GM06990 (cell line): ENCODE measurements around the gene CFB.

Source experiments
- DNase-seq: peaks from one replicate; pipeline ENCODE4 v3.0.0-alpha.2; 2011; ENCODE audit not compliant: insufficient read length; ENCODE audit errors: extremely low read depth
- H3K27me3 ChIP-seq: replicated peaks from 2 replicates; pipeline ENCODE4 v1.6.0; 2011; ENCODE audit warnings: low read length; ENCODE audit not compliant: control insufficient read depth, insufficient read depth
- H3K36me3 ChIP-seq: 2 replicates; pipeline ENCODE4 v1.5.1; 2011; ENCODE audit warnings: low read length; ENCODE audit not compliant: control insufficient read depth, insufficient read depth
- H3K4me3 ChIP-seq: replicated peaks from 2 replicates; pipeline ENCODE4 v1.5.1; 2011; ENCODE audit warnings: low read depth, mild to moderate bottlenecking, control low read depth, low read length
- TF ChIP-seq, protein P1 (sequence below): IDR thresholded peaks from 2 replicates; pipeline ENCODE4 v1.5.1; 2011; ENCODE audit warnings: low read length, control low read depth, mild to moderate bottlenecking, inconsistent platforms; ENCODE audit not compliant: insufficient read depth, poor library complexity, severe bottlenecking

CFB gene

DNA sequence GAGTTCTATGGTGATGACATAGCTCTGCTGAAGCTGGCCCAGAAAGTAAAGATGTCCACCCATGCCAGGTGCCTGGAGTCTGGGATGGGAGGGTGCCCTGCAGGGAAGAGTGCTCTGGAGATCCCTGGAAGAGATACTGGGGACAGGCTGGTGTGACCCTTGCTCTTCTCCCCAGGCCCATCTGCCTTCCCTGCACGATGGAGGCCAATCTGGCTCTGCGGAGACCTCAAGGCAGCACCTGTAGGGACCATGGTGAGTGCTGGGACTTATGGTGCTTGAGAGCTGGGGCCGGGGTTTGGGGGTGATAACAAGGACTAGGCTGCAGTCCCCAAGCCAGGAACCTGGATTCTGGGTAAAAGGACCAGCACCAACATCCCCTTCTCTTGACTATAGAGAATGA lies 2.2 kb upstream of the CFB start:
- no peak for DNase-seq
- H3K27me3 ChIP-seq: peaks cover 1% of the 10 kb centered on the region; the same call in 1 of the 2 replicates
- no peak overlapping the region for H3K4me3 ChIP-seq
- no peaks in the 10 kb centered on the region for H3K36me3 ChIP-seq
- TF ChIP-seq, protein P1, sequence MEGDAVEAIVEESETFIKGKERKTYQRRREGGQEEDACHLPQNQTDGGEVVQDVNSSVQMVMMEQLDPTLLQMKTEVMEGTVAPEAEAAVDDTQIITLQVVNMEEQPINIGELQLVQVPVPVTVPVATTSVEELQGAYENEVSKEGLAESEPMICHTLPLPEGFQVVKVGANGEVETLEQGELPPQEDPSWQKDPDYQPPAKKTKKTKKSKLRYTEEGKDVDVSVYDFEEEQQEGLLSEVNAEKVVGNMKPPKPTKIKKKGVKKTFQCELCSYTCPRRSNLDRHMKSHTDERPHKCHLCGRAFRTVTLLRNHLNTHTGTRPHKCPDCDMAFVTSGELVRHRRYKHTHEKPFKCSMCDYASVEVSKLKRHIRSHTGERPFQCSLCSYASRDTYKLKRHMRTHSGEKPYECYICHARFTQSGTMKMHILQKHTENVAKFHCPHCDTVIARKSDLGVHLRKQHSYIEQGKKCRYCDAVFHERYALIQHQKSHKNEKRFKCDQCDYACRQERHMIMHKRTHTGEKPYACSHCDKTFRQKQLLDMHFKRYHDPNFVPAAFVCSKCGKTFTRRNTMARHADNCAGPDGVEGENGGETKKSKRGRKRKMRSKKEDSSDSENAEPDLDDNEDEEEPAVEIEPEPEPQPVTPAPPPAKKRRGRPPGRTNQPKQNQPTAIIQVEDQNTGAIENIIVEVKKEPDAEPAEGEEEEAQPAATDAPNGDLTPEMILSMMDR: no peak

- Histone ChIP-seq H3K27me3 (peaks cover 1% of the 10 kb centered on the region; the same call in 1 of the 2 replicates), H3K4me3 (no peak overlapping the region), H3K36me3 (no peaks in the 10 kb centered on the region)
- DNase-seq: no peak
- TF ChIP-seq, protein P1: no peak
Measured at GRCh38 chr6:31945154-31945506, 765 bp upstream of the CFB start.

DNA sequence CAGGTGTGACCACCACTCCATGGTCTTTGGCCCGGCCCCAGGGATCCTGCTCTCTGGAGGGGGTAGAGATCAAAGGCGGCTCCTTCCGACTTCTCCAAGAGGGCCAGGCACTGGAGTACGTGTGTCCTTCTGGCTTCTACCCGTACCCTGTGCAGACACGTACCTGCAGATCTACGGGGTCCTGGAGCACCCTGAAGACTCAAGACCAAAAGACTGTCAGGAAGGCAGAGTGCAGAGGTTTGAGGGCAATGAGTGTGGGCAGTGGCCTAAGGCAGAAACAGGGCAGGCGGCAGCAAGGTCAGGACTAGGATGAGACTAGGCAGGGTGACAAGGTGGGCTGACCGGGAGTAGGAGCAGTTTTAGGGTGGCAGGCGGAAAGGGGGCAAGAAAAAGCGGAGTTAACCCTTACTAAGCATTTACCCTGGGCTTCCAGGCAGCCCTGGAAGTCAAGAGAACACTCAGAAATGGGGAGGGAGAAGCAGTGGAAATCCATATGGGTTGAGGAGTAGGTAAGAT lies 533 bp downstream of the CFB start:
- H3K4me3 ChIP-seq: no peak overlapping the region

GRCh38 chr6:31947070-31947675 lies 1.3 kb downstream of the CFB start:
- Histone ChIP-seq H3K27me3 (peaks cover 1% of the 10 kb centered on the region; the same call in 1 of the 2 replicates), H3K4me3 (no peak overlapping the region)

More for the DNA sequence above, 533 bp downstream of the CFB start:
- Histone ChIP-seq H3K27me3 (peaks cover 1% of the 10 kb centered on the region; the same call in 1 of the 2 replicates), H3K36me3 (no peaks in the 10 kb centered on the region; the same call in 1 of the 2 replicates)
- no peak for DNase-seq
- TF ChIP-seq, protein P1: no peak

GRCh38 chr6:31947864-31948263 lies 2.0 kb downstream of the CFB start:
- H3K36me3 ChIP-seq: peaks cover 5% of the 10 kb centered on the region; the same call in 1 of the 2 replicates
- H3K4me3 ChIP-seq: no peak overlapping the region

More at GRCh38 chr6:31947070-31947675, 1.3 kb downstream of the CFB start:
- DNase-seq: no peak
- peaks cover 4% of the 10 kb centered on the region; the same call in 1 of the 2 replicates for H3K36me3 ChIP-seq
- TF ChIP-seq, protein P1: no peak

More at GRCh38 chr6:31947864-31948263, 2.0 kb downstream of the CFB start:
- TF ChIP-seq, protein P1: no peak
- DNase-seq: no peak
- peaks cover 1% of the 10 kb centered on the region; the same call in 1 of the 2 replicates for H3K27me3 ChIP-seq
